HL-60 (cell line): ENCODE measurements around the gene TLR4.

Source experiments
- DNase-seq, 2 experiments: peaks; one replicate each; pipeline ENCODE4 v3.0.0-alpha.2; 2010 to 2020; ENCODE audit warnings: low read depth in 1 of 2, low spot score in 1 of 2
- H3K27ac ChIP-seq: fragments of 250-450 bp; sonication (Bioruptor Pico); replicated peaks from 2 replicates; pipeline ENCODE4 v1.5.1; 2020; ENCODE audit warnings: mild to moderate bottlenecking, moderate library complexity
- H3K27me3 ChIP-seq: fragments of 250-450 bp; sonication (Bioruptor Pico); 2 replicates; pipeline ENCODE4 v1.5.1; 2021; ENCODE audit warnings: mild to moderate bottlenecking, moderate library complexity; ENCODE audit not compliant: insufficient read depth, poor library complexity, severe bottlenecking
- H3K4me3 ChIP-seq: replicated peaks from 2 replicates; pipeline ENCODE4 v1.5.1; 2011; ENCODE audit warnings: mild to moderate bottlenecking, control low read depth, low read length; ENCODE audit not compliant: insufficient read depth
- CTCF ChIP-seq: IDR thresholded peaks from one replicate; pipeline ENCODE4 v1.5.1; 2011; ENCODE audit warnings: low read length, control low read depth, inconsistent platforms; ENCODE audit not compliant: insufficient read depth
- GABPA ChIP-seq: IDR thresholded peaks from 2 replicates; pipeline ENCODE4 v1.6.1; 2012; ENCODE audit warnings: low read depth
- POLR2AphosphoS5 ChIP-seq: IDR thresholded peaks from 2 replicates; pipeline ENCODE4 v1.6.1; 2012; ENCODE audit warnings: low read depth
- REST ChIP-seq: IDR thresholded peaks from 2 replicates; pipeline ENCODE4 v1.6.1; 2012; ENCODE audit warnings: low read depth; ENCODE audit not compliant: insufficient replicate concordance
- SPI1 ChIP-seq: IDR thresholded peaks from 2 replicates; pipeline ENCODE4 v1.6.1; 2012; ENCODE audit warnings: low read depth, mild to moderate bottlenecking, borderline replicate concordance

Gene TLR4

GRCh38 chr9:117729375-117729774 lies 25.2 kb downstream of the TLR4 start:
- H3K27ac ChIP-seq, result no peak overlapping the region
- H3K27me3 ChIP-seq, result no peaks in the 10 kb centered on the region
- TF ChIP-seq REST, result no peak
- TF ChIP-seq POLR2AphosphoS5, result no peak
- no peak for TF ChIP-seq SPI1
- TF ChIP-seq CTCF, result no peak
- no peak for TF ChIP-seq GABPA
- H3K4me3 ChIP-seq, result no peak overlapping the region
- DNase-seq, result no peak

- TF ChIP-seq CTCF (no peak), POLR2AphosphoS5 (no peak), GABPA (no peak), SPI1 (no peak), REST (no peak)
- no peak for DNase-seq
- no peaks in the 10 kb centered on the region for H3K27me3 ChIP-seq
- H3K4me3 ChIP-seq, result no peak overlapping the region
- H3K27ac ChIP-seq, result no peak overlapping the region
These were observed 28.3 kb downstream of the TLR4 start for GRCh38 chr9:117732494-117732893.

- TF ChIP-seq REST (no peak), SPI1 (no peak), POLR2AphosphoS5 (no peak), GABPA (no peak), CTCF (no peak)
- Histone ChIP-seq H3K27me3 (no peaks in the 10 kb centered on the region), H3K27ac (no peak overlapping the region), H3K4me3 (no peak overlapping the region)
- no peak for DNase-seq
These were observed 29.3 kb downstream of the TLR4 start for GRCh38 chr9:117733465-117733864.
